ENCODE results near the gene GBP2.

DNA sequence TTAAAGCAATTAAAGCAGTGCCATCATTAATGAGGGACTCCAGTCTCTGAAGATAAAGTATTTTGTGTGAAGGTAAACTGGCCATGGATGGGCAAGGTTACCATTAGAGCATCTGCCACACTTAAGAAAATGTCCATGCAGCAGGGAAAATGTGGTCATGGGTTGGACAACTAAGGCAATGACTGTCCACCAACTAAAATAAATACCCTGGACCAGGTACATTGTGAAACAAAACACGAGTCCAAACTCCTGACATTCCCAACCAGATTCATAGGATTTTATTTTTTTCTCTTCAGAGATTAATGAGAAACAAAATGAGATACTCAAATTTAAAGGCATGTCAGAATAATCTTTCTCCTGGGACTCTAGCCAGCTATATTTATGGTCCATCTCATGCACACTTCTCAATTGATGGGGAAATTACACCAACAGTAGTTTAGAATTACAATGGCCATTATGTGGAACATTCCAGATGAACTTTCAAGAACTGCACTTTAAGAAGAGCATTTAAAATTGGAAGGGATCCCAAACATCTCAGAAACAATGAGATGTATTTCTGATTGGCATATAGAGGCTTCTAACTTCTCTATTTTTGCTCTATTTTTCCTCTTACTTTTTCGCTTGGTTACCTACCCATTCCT, 41.8 kb upstream of the GBP2 start:
- no peak for TF ChIP-seq POLR2A (IDR thresholded peaks at IDR 0.05)
- no peak for TF ChIP-seq CTCF (IDR thresholded peaks at IDR 0.05)

All from Peyer's patch (tissue), 4 donors.